Measurements from ENCODE around the gene DUSP6.

- TF ChIP-seq EP300 (IDR thresholded peaks at IDR 0.05; ENCODE audit: low read depth): no peak
- TF ChIP-seq CTCF (IDR thresholded peaks at IDR 0.05): no peak
Observed at GRCh38 chr12:89363084-89363483, 10.8 kb upstream of the DUSP6 start.

All from transverse colon (tissue), 3 donors.